AG09309 (cell line): ENCODE data around the gene TBX6.
"Not testable (repeated sequence)": the region's sequence is repeated elsewhere in the genome, so short reads cannot be mapped to it uniquely, and the experiment has no call there.

Experiments used
- DNase-seq: peaks from one replicate; pipeline ENCODE4 v3.0.0-alpha.2; 2010; ENCODE audit warnings: low read depth
- H3K4me3 ChIP-seq: 2 replicates; pipeline ENCODE4 v1.5.1; 2011; ENCODE audit warnings: mild to moderate bottlenecking, low read depth, low read length, moderate library complexity; ENCODE audit not compliant: control insufficient read depth
- CTCF ChIP-seq: IDR thresholded peaks from 2 replicates; pipeline ENCODE4 v1.5.1; 2011; ENCODE audit warnings: mild to moderate bottlenecking, low read depth, low read length, inconsistent platforms; ENCODE audit not compliant: insufficient read depth, control insufficient read depth; ENCODE audit errors: missing control alignments

The TBX6 gene

GRCh38 chr16:30127993-30128392, 36.3 kb upstream of the TBX6 start:
- no peak overlapping the region for H3K4me3 ChIP-seq
- TF ChIP-seq CTCF, result no peak
- DNase-seq, result no peak

- DNase-seq, result not testable (repeated sequence)
Measured at GRCh38 chr16:30125690-30126089, 34.0 kb upstream of the TBX6 start.

GRCh38 chr16:30124985-30125379, 33.3 kb upstream of the TBX6 start:
- TF ChIP-seq CTCF, result no peak
- no peak for DNase-seq
- H3K4me3 ChIP-seq, result no peak overlapping the region

More at GRCh38 chr16:30125690-30126089, 34.0 kb upstream of the TBX6 start:
- H3K4me3 ChIP-seq, result not testable (repeated sequence)

GRCh38 chr16:30122604-30123160, 31.0 kb upstream of the TBX6 start:
- DNase-seq, result no peak
- peak overlapping the region; percentile 62 for H3K4me3 ChIP-seq
- TF ChIP-seq CTCF, result no peak

- no peak for DNase-seq
- TF ChIP-seq CTCF, result no peak
- H3K4me3 ChIP-seq, result peak overlapping the region; percentile 62
Measured at GRCh38 chr16:30121741-30122571, 30.2 kb upstream of the TBX6 start.

GRCh38 chr16:30120340-30121105, 28.8 kb upstream of the TBX6 start:
- no peak for DNase-seq
- no peak for TF ChIP-seq CTCF
- H3K4me3 ChIP-seq, result no peak overlapping the region

- no peak for DNase-seq
- TF ChIP-seq CTCF, result no peak
- no peak overlapping the region for H3K4me3 ChIP-seq
Measured at GRCh38 chr16:30119428-30119827, 27.7 kb upstream of the TBX6 start.
